NAMALWA (cell line): ENCODE data around the gene GADL1.

Experiments used
- DNase-seq: peaks from one replicate; pipeline ENCODE4 v3.0.0-alpha.2; 2015; ENCODE audit warnings: low spot score

The GADL1 gene

GRCh38 chr3:30693470-30694120 lies 200.9 kb downstream of the GADL1 start:
- peak; percentile 79 for DNase-seq

GRCh38 chr3:30692498-30693130 lies 201.8 kb downstream of the GADL1 start:
- no peak for DNase-seq

GRCh38 chr3:30691944-30692343 lies 202.5 kb downstream of the GADL1 start:
- no peak for DNase-seq

- DNase-seq, result no peak
Observed at GRCh38 chr3:30691249-30691880, 203.1 kb downstream of the GADL1 start.

- DNase-seq, result no peak
Observed at GRCh38 chr3:30690199-30690598, 204.3 kb downstream of the GADL1 start.

- no peak for DNase-seq
Observed at GRCh38 chr3:30688776-30689641, 205.5 kb downstream of the GADL1 start.

GRCh38 chr3:30687930-30688570 lies 206.4 kb downstream of the GADL1 start:
- DNase-seq, result no peak

GRCh38 chr3:30686799-30687198 lies 207.7 kb downstream of the GADL1 start:
- DNase-seq, result no peak

- no peak for DNase-seq
Observed at GRCh38 chr3:30686176-30686575, 208.3 kb downstream of the GADL1 start.

GRCh38 chr3:30685267-30685667 lies 209.2 kb downstream of the GADL1 start:
- no peak for DNase-seq

- DNase-seq, result no peak
Observed at GRCh38 chr3:30684356-30684755, 210.1 kb downstream of the GADL1 start.

- no peak for DNase-seq
Observed at GRCh38 chr3:30683769-30684168, 210.7 kb downstream of the GADL1 start.

- no peak for DNase-seq
Observed at GRCh38 chr3:30682434-30683155, 211.9 kb downstream of the GADL1 start.

GRCh38 chr3:30681649-30682211 lies 212.7 kb downstream of the GADL1 start:
- no peak for DNase-seq

- no peak for DNase-seq
Observed at GRCh38 chr3:30680789-30681648, 213.4 kb downstream of the GADL1 start.

- DNase-seq, result no peak
Observed at GRCh38 chr3:30679045-30679444, 215.4 kb downstream of the GADL1 start.

GRCh38 chr3:30677347-30677685 lies 217.1 kb downstream of the GADL1 start:
- DNase-seq, result no peak

GRCh38 chr3:30676424-30677346 lies 217.8 kb downstream of the GADL1 start:
- DNase-seq, result no peak
